ENCODE data around the gene PIWIL1. TPM values are rescaled to one million over a fixed set of nuclear protein-coding genes. Genes with fewer than 3 reads are reported as not detected.

PIWIL1 gene
- total RNA-seq, 1 experiment from 2014 or later, result 0.02 TPM

DNA sequence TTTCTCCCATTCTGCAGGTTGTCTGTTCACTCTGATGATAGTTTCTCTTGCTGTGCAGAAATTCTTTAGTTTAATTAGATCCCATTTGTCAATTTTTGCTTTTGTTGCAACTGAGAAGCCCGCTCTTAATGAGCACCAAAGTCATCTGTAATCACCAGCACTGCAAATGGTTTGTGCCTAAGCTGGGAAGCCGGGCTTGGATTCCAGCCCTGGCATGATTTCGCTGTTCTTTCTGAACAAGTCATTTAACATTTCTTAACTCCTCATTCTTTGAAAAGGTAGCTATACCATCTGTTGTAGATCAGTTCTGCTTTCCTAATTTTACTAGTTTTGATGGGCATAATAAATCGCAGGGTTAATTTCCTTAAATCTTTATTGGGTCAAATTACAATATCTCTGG is 32.1 kb downstream of the PIWIL1 start:
- DNase-seq (ENCODE audit: extremely low read depth, low read depth), result no peak

- DNase-seq (ENCODE audit: extremely low read depth, low read depth), result no peak
Observed at GRCh38 chr12:130371296-130371695, 33.6 kb downstream of the PIWIL1 start.

GRCh38 chr12:130372936-130373335 is 35.2 kb downstream of the PIWIL1 start:
- DNase-seq (ENCODE audit: extremely low read depth, low read depth), result no peak

- DNase-seq (ENCODE audit: extremely low read depth, low read depth), result no peak
Observed at GRCh38 chr12:130374083-130374482, 36.4 kb downstream of the PIWIL1 start.

DNA sequence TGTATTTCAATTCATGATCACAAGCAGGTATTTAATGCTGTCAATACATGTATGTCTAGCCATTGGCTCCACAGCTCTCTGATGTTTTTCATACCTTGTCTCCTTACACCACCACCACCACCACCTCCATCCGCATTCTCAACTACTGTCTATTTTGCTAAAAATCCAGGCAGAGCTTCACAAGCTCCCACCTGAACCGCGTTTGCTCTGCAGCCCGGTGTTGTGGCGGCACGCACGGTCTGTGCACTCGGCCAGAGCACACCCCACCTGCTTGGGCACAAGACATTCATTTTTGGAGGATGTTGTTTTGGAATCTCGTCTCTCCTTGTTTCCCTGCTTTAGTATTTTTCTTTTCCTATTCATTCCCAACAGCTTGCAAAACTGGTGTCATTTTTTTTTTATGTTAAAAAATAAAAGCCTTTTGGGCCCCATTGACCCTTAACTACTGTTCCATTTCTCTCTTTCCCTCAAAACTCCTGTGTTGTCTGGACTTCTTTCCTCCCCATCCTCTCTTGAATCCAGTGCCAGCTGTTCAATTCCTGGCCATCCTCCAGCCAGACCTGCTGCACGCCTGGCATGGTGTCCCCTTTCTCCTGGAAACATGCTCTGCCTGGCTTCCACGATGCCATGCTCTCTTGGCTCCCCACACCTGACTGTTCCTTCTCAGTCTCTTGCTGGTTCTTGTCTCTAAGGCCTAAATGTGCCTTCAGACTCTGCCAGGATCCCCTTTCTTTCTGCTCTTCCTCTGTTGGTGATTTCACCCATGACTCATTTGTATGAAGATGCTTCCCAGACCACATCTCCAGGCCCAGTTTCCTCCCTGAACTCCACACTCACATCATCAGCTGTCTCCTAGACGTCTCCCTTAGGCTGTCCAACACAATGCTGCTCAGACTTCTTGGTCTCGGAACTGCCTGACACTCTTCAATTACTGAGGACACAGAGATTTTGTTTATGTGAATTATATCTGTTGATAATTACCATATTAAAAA is 37.9 kb downstream of the PIWIL1 start:
- DNase-seq (ENCODE audit: extremely low read depth, low read depth), result no peak

GRCh38 chr12:130382818-130383217 is 45.1 kb downstream of the PIWIL1 start:
- no peak for DNase-seq (ENCODE audit: extremely low read depth, low read depth)

DNA sequence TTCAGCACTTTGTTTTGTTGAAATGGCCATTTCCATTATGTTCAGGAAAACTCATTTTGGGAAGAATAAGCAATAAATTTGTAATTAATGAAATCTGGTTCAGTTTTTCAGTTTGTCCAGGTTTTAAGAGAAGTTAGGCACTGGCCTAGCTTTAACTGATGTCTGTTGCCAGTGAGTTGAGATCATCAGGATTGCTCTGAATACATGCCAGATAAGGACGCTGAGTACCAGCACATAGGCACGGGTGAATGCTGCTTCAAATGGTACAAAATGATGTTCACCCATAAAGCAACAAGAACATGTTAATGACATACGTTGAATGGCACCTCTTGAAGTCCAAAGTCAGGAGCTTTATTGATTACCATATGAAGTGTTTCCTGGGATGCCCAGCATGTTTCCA is 46.5 kb downstream of the PIWIL1 start:
- no peak for DNase-seq (ENCODE audit: extremely low read depth, low read depth)

DNA sequence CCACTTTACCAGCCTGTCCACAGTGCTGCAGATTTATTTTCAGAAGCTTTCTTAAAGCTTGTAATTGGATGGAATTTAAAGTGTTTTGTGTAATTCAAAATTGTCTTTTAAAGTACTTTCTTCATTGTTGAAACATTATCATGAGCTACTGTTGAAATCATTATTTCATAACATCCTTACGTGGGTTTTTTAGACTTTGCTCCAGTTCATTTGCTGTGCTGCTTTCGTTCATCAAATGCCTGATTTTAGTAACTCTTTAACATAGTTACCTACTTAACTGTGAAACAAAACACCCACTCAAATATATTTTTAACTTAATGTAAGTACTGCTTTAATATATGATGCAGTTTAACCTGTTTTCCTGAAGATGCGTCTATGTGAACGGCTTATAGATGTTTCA is 47.5 kb downstream of the PIWIL1 start:
- no peak for DNase-seq (ENCODE audit: extremely low read depth, low read depth)

- no peak for DNase-seq (ENCODE audit: extremely low read depth, low read depth)
Observed at GRCh38 chr12:130391186-130391585, 53.5 kb downstream of the PIWIL1 start.

DNA sequence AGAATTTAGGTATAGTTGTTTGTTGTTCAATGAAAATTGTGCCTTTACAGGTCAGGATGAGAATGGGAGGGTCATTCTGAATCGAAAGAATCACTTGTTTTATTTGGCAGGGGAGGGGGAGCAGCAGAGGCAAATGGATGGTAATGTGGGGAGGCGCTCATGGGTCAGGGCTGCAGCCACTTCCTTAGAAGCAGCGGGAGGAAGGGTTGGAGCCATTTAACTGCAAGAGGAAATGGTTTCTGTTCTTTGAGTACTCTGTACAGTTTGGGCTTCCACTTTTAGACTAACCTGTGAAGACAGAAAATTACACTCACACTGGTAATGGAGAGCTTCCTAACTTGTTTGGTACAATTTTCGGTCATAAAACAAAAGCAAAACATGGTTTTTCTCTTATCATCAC is 57.2 kb downstream of the PIWIL1 start:
- DNase-seq (ENCODE audit: extremely low read depth, low read depth), result no peak

DNA sequence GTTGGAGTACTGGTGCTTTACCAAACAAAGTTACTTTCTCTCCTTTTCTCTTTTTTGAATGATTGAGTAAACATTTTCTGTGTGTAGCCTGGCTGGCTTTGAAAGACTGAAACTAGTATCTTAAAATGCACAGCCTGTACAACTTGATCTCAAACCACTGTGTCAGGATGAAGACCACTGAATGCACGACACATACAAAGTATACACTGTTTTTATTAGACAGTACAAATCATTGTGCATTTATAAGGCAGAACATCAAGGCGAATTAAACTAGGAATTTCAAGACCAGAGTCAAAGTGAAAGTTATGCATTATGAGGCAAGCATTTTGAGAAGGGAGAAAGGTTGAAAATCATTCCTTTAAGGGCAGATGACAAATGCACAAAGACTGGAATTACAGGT is 59.0 kb downstream of the PIWIL1 start:
- no peak for DNase-seq (ENCODE audit: extremely low read depth, low read depth)

DNA sequence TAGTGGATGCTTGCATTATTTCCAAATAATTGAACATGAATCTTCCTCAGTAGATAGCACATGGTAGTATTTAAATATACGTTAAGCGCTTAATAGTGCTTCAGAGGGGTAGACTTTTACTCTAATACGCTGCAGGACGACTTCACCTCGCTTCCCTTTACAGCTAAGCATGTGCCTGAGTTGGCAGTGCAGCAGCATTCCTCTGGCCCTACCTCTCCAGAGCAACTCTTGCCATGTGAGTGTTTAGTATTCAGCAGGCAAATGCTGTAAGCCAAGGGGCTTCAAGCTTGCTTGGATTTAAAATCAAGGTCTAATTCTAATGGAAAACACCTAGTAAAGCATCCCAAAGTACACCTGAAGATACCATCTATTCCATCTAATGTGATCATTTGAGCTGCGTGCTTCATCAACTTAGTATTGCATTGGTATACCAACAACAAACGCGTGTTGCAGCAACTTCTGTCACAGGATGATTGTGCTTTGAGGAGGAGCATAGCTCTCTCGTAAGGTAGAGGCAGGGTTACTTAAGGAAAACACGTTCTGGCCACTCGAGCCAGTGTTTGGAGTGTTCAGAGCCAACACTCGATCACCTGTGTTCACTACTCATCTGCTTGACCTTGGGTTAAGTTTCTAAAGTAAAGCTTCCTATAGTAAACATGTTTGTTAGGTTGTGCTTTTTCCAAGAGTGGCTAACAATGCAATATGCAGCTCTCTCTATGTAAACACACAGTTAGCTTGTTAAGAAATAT is 60.6 kb downstream of the PIWIL1 start:
- DNase-seq (ENCODE audit: extremely low read depth, low read depth), result no peak

- peak; percentile 15 for DNase-seq (ENCODE audit: extremely low read depth, low read depth)
Observed at GRCh38 chr12:130401703-130402102, 64.0 kb downstream of the PIWIL1 start.

DNA sequence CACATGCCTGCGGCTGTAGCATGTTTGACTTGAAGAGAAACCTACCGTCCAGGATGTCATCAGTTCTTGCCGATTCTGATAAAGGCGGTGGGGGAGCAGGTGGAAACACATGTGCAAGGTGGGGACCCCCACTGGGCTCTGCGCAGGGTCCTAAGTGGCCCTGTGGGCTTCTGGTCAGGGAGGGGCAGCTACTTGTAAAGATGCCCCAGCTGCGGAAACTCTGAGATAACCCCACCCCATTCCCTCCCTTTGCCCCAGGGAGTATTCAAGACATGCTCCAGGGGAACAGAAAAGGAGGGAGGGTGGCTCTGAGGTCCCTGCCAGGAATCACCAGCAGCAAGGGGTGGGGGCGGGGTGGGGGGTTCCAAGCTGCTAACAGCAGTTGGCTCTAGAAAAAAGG is 67.6 kb downstream of the PIWIL1 start:
- no peak for DNase-seq (ENCODE audit: extremely low read depth, low read depth)

- DNase-seq (ENCODE audit: extremely low read depth, low read depth), result no peak
Observed at GRCh38 chr12:130412384-130412783, 74.7 kb downstream of the PIWIL1 start.

GRCh38 chr12:130413909-130414308 is 76.2 kb downstream of the PIWIL1 start:
- no peak for DNase-seq (ENCODE audit: extremely low read depth, low read depth)

DNA sequence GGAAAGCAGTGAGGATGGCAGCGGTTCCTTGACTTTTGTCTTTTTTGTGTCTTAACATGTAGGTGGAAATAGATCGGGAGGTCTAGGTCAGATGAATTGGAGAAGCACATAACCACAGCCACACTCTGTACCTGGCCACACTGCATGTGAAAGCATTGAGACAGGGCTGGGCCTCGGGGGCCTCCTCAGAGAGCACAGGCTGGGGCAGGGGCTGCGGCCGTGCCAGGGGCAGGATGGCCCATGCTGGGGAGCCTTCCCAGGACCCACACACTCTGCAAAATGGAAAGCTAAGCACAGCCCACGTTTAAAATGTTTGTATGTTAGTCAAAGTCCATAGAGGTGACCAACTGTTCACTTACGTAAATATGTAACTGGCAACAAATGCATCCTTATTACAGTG is 76.7 kb downstream of the PIWIL1 start:
- DNase-seq (ENCODE audit: extremely low read depth, low read depth), result no peak

DNA sequence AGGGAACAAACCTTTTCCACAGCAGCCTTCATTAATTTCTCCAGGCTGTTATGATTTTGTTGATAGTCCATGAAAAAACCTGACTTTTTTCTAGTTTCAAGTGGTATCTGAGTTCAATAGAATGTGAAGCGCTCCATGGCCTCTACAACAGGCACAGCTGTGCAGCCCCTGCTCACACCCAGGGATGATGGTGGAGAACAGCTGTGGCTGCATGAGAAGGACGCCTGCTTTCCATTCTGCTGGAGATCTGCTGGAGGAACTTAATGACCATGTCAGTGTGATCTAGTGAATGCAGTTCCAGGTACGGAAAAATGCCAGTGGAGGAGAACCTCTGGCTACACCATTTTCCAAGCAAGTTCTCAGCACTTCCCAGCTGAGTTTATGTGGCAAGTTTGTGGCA is 80.6 kb downstream of the PIWIL1 start:
- no peak for DNase-seq (ENCODE audit: extremely low read depth, low read depth)

DNA sequence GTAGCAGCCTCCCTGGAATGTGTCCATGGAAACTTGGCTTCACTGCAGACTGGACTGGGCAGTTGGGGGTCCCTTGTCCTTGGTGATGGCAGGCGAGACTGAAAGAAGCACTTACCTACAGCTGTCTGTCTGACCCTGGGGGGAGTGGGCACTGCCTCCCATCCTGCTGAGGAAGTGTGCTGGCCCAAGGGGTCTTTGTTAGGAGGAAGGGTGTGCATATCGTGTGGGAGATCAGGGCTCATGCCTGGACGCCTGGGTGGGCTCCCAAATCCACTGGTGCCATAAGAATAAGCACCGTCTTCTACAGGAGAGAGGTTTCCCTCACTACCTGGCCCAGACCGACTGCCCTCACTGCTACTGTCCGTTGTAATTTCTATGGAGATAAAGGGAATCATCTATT is 81.4 kb downstream of the PIWIL1 start:
- no peak for DNase-seq (ENCODE audit: extremely low read depth, low read depth)

DNA sequence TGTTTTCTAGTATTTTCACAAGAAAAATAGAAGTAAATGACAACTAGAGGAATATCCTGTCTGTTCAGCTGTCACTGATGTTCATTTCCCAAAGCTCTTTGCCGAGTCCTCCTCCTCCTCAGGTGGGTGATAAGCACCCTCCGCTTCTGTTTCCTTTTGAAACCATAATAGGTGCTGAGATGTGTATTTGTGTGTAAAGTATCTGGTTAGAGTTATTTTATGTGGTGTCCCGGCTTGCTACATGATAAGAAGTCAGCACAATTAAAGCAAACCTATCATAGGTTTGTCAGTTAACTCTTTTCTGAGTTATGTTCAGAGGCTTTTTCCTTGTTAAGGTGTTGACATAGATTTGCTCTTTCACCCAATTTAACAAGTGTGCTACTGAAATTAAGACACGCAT is 82.4 kb downstream of the PIWIL1 start:
- DNase-seq (ENCODE audit: extremely low read depth, low read depth), result no peak

- no peak for DNase-seq (ENCODE audit: extremely low read depth, low read depth)
Observed at GRCh38 chr12:130421896-130422295, 84.2 kb downstream of the PIWIL1 start.

Data from NCI-H460 (cell line).